ENCODE data around the gene ADCY5.

The ADCY5 gene

DNA sequence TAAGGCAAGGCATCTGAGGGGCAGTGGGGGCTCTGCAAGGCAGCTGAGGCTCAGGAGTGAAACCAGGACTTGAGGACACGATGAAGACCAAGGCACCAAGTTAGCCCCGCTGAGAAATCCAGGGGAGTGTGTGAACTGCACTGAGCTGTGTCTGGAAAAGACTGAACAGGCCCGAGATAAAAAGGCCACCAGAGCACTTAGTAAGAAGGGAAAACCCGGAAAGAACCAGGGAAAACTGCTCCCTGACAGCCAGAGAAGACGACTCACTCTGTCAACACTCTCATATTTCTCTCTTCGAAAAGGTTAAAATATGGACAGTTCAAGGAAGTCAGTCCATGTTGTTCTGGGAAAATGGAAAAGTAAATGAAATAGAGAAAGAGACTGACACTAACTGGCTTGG is 138.1 kb downstream of the ADCY5 start:
- Histone ChIP-seq H2AFZ (ENCODE audit: low read length) (no peak overlapping the region), H3K4me1 (ENCODE audit: insufficient read depth, low read length, severe bottlenecking) (no peaks in the 10 kb centered on the region), H3K9me3 (ENCODE audit: low read length) (no peaks in the 10 kb centered on the region), H3K27me3 (ENCODE audit: insufficient read depth, low read length) (no peaks in the 10 kb centered on the region), H3K9ac (ENCODE audit: low read length) (no peak overlapping the region), H3K4me2 (ENCODE audit: low read length) (no peak overlapping the region), H3K4me3 (ENCODE audit: low read depth, low read length, poor library complexity, severe bottlenecking) (no peak overlapping the region), H3K9me2 (ENCODE audit: low read depth, low read length) (no peaks in the 10 kb centered on the region), H3K36me3 (ENCODE audit: insufficient read depth, low read length) (no peaks in the 10 kb centered on the region), H3F3A (ENCODE audit: insufficient read depth, low read length) (no peaks in the 10 kb centered on the region), H3K79me2 (ENCODE audit: insufficient read depth, low read length) (no peaks in the 10 kb centered on the region), H3K27ac (ENCODE audit: low read depth, low read length, poor library complexity, severe bottlenecking) (no peak overlapping the region), H4K20me1 (ENCODE audit: insufficient read depth, low read length) (no peaks in the 10 kb centered on the region)
- TF ChIP-seq, protein P1, sequence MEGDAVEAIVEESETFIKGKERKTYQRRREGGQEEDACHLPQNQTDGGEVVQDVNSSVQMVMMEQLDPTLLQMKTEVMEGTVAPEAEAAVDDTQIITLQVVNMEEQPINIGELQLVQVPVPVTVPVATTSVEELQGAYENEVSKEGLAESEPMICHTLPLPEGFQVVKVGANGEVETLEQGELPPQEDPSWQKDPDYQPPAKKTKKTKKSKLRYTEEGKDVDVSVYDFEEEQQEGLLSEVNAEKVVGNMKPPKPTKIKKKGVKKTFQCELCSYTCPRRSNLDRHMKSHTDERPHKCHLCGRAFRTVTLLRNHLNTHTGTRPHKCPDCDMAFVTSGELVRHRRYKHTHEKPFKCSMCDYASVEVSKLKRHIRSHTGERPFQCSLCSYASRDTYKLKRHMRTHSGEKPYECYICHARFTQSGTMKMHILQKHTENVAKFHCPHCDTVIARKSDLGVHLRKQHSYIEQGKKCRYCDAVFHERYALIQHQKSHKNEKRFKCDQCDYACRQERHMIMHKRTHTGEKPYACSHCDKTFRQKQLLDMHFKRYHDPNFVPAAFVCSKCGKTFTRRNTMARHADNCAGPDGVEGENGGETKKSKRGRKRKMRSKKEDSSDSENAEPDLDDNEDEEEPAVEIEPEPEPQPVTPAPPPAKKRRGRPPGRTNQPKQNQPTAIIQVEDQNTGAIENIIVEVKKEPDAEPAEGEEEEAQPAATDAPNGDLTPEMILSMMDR (IDR thresholded peaks at IDR 0.05; ENCODE audit: low read length) = no peak
- TF ChIP-seq EZH2 (IDR thresholded peaks at IDR 0.05; ENCODE audit: borderline replicate concordance, low read length) = no peak

DNA sequence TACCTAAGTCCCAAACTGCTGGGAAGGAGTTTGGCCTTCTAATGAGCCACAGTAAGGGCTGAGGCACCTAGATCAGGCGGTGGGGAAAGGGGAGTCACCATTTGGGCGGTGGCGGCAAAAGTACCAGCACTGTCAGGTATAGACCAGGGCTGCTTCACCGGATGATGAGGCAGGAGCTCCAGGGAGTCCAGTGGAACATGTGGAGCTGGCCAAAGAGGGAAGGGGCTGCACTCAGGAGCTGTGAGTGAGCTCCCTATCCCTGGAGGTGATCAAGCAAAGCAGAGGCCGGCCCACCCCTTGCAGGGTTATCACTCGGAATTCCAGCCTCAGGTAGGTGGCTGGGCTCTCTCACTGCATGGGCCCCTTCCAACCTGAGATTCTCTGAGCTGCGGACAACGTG is 138.7 kb downstream of the ADCY5 start:
- Histone ChIP-seq H3K9ac (ENCODE audit: low read length) (no peak overlapping the region), H3K36me3 (ENCODE audit: insufficient read depth, low read length) (no peaks in the 10 kb centered on the region), H3K4me3 (ENCODE audit: low read depth, low read length, poor library complexity, severe bottlenecking) (no peak overlapping the region), H3F3A (ENCODE audit: insufficient read depth, low read length) (no peaks in the 10 kb centered on the region), H3K9me3 (ENCODE audit: low read length) (no peaks in the 10 kb centered on the region), H3K27ac (ENCODE audit: low read depth, low read length, poor library complexity, severe bottlenecking) (no peak overlapping the region), H2AFZ (ENCODE audit: low read length) (no peak overlapping the region), H3K79me2 (ENCODE audit: insufficient read depth, low read length) (no peaks in the 10 kb centered on the region), H3K27me3 (ENCODE audit: insufficient read depth, low read length) (no peaks in the 10 kb centered on the region), H3K4me1 (ENCODE audit: insufficient read depth, low read length, severe bottlenecking) (no peaks in the 10 kb centered on the region), H3K9me2 (ENCODE audit: low read depth, low read length) (no peaks in the 10 kb centered on the region), H4K20me1 (ENCODE audit: insufficient read depth, low read length) (no peaks in the 10 kb centered on the region), H3K4me2 (ENCODE audit: low read length) (no peak overlapping the region)
- TF ChIP-seq, protein P1 (IDR thresholded peaks at IDR 0.05; ENCODE audit: low read length) = no peak
- TF ChIP-seq EZH2 (IDR thresholded peaks at IDR 0.05; ENCODE audit: borderline replicate concordance, low read length) = no peak

DNA sequence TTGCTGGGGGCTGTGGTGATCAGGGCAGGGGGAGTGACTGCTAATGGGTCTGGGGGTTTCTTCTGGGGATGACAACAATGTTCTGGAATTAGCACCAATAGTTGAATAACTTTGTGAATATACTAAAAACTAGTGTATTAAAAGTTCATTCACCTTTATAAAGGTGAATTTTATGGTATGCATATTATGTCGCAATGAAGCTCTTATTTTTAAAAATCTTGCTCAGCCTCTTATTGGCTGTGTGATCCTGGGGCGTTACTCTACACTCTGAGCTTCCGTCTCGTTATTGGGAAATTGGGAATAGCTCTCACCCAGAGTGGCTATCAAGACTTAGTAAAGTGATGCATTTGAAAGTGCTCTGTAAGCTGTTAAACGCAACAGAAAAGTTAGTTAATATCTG is 141.8 kb downstream of the ADCY5 start:
- no peaks in the 10 kb centered on the region for H3K9me2 ChIP-seq (ENCODE audit: low read depth, low read length)
- no peaks in the 10 kb centered on the region for H3K4me1 ChIP-seq (ENCODE audit: insufficient read depth, low read length, severe bottlenecking)
- no peaks in the 10 kb centered on the region for H4K20me1 ChIP-seq (ENCODE audit: insufficient read depth, low read length)
- no peaks in the 10 kb centered on the region for H3F3A ChIP-seq (ENCODE audit: insufficient read depth, low read length)
- H3K4me3 ChIP-seq (ENCODE audit: low read depth, low read length, poor library complexity, severe bottlenecking) = no peak overlapping the region
- H3K36me3 ChIP-seq (ENCODE audit: insufficient read depth, low read length) = no peaks in the 10 kb centered on the region
- no peak overlapping the region for H3K4me2 ChIP-seq (ENCODE audit: low read length)
- H3K9ac ChIP-seq (ENCODE audit: low read length) = no peak overlapping the region
- no peaks in the 10 kb centered on the region for H3K79me2 ChIP-seq (ENCODE audit: insufficient read depth, low read length)
- peaks cover 4% of the 10 kb centered on the region; the same call in 1 of the 2 replicates for H3K27me3 ChIP-seq (ENCODE audit: insufficient read depth, low read length)
- no peak overlapping the region for H3K27ac ChIP-seq (ENCODE audit: low read depth, low read length, poor library complexity, severe bottlenecking)
- TF ChIP-seq, protein P1 (IDR thresholded peaks at IDR 0.05; ENCODE audit: low read length) = no peak
- no peak for TF ChIP-seq EZH2 (IDR thresholded peaks at IDR 0.05; ENCODE audit: borderline replicate concordance, low read length)
- H2AFZ ChIP-seq (ENCODE audit: low read length) = no peak overlapping the region
- H3K9me3 ChIP-seq (ENCODE audit: low read length) = no peaks in the 10 kb centered on the region

Measured in OCI-LY1 (cell line).